ENCODE results near the gene APOA1.
A peak's percentile ranks its signal among the peaks of the same experiment; 100 is the strongest.

The APOA1 gene

GRCh38 chr11:116837231-116838091 lies at the start of gene APOA1:
TSS of gene APOA1 (minus strand) at chr11:116837622. CDS start at chr11:116837387, 235 bp downstream.
- no peak for TF ChIP-seq CTCF (IDR thresholded peaks at IDR 0.05; ENCODE audit: control extremely low read depth, extremely low read depth, low read depth, missing control alignments)
- DNase-seq (ENCODE audit: extremely low spot score) = no peak
- CTCF ChIA-PET = interaction anchor here (1.4 to 6.3 kb wide), 7 partner anchors 8 to 102 kb away, joined by 3 to 100 read pairs (median 15); partner anchors contain the start of genes APOA4, APOA5 and ZPR1
- POLR2A ChIA-PET = no interaction called here

GRCh38 chr11:116885951-116886655 lies 48.7 kb upstream of the APOA1 start:
- TF ChIP-seq CTCF (IDR thresholded peaks at IDR 0.05; ENCODE audit: control extremely low read depth, extremely low read depth, low read depth, missing control alignments) = no peak
- no peak for DNase-seq (ENCODE audit: extremely low spot score)
- CTCF ChIA-PET = interaction anchor here (1.6 kb wide), 1 partner anchor 219 kb away, joined by 4 read pairs; no protein-coding TSS in a partner anchor
- POLR2A ChIA-PET = interaction anchor here (0.6 kb wide), 1 partner anchor 230 kb away, joined by 6 read pairs; no protein-coding TSS in a partner anchor

GRCh38 chr11:116882386-116882785 lies 45.0 kb upstream of the APOA1 start:
- CTCF ChIA-PET = interaction anchor here (1.4 to 8.7 kb wide), 2 partner anchors 28 to 222 kb away, joined by 5 to 132 read pairs; no protein-coding TSS in a partner anchor
- no peak for TF ChIP-seq CTCF (IDR thresholded peaks at IDR 0.05; ENCODE audit: control extremely low read depth, extremely low read depth, low read depth, missing control alignments)
- POLR2A ChIA-PET = no interaction called here
- DNase-seq (ENCODE audit: extremely low spot score) = no peak

GRCh38 chr11:116881143-116881542 lies 43.7 kb upstream of the APOA1 start:
- no peak for TF ChIP-seq CTCF (IDR thresholded peaks at IDR 0.05; ENCODE audit: control extremely low read depth, extremely low read depth, low read depth, missing control alignments)
- ChIA-PET POLR2A (no interaction called here), CTCF (interaction anchor here (1.3 to 8.7 kb wide), 8 partner anchors 8 to 246 kb away, joined by 3 to 132 read pairs (median 8); no protein-coding TSS in a partner anchor)
- DNase-seq (ENCODE audit: extremely low spot score) = no peak

- DNase-seq (ENCODE audit: extremely low spot score) = peak; percentile 68
- ChIA-PET POLR2A (no interaction called here), CTCF (interaction anchor here (0.6 to 8.7 kb wide), 25 partner anchors 10 to 352 kb away, joined by 3 to 132 read pairs (median 4); partner anchors contain the start of genes APOA5, PCSK7 and ZPR1)
- peak; percentile 64 for TF ChIP-seq CTCF (IDR thresholded peaks at IDR 0.05; ENCODE audit: control extremely low read depth, extremely low read depth, low read depth, missing control alignments)
Measured at GRCh38 chr11:116879800-116880625, 42.6 kb upstream of the APOA1 start.
